NCI-H345 treated with DMSO at 0.1 percent for 48 hours (cell line): ENCODE results near the gene TNFSF8.

ENCODE experiments used
- DNase-seq: peaks from one replicate; lab custom pipeline; 2025; ENCODE audit not compliant: unreplicated experiment; lab: John Stamatoyannopoulos, UW

The TNFSF8 gene

GRCh38 chr9:114878879-114879564 lies 51.4 kb downstream of the TNFSF8 start:
- DNase-seq: no peak

- no peak for DNase-seq
These were observed 60.5 kb downstream of the TNFSF8 start for GRCh38 chr9:114869845-114870244.

- DNase-seq: no peak
These were observed 61.0 kb downstream of the TNFSF8 start for GRCh38 chr9:114869378-114869777.

GRCh38 chr9:114867327-114867726 lies 63.1 kb downstream of the TNFSF8 start:
- no peak for DNase-seq

GRCh38 chr9:114864471-114864870 lies 65.9 kb downstream of the TNFSF8 start:
- DNase-seq: no peak

GRCh38 chr9:114861922-114862605 lies 68.3 kb downstream of the TNFSF8 start:
- no peak for DNase-seq

- DNase-seq: no peak
These were observed 69.1 kb downstream of the TNFSF8 start for GRCh38 chr9:114861273-114861672.

GRCh38 chr9:114860187-114860586 lies 70.2 kb downstream of the TNFSF8 start:
- DNase-seq: no peak

GRCh38 chr9:114856942-114857315 lies 73.5 kb downstream of the TNFSF8 start:
- no peak for DNase-seq

GRCh38 chr9:114856215-114856941 lies 74.0 kb downstream of the TNFSF8 start:
- no peak for DNase-seq

GRCh38 chr9:114855488-114855887 lies 74.9 kb downstream of the TNFSF8 start:
- DNase-seq: no peak

- DNase-seq: no peak
These were observed 75.5 kb downstream of the TNFSF8 start for GRCh38 chr9:114854736-114855355.

- no peak for DNase-seq
These were observed 77.1 kb downstream of the TNFSF8 start for GRCh38 chr9:114853071-114853855.

GRCh38 chr9:114852050-114852594 lies 78.3 kb downstream of the TNFSF8 start:
- no peak for DNase-seq

- no peak for DNase-seq
These were observed 79.1 kb downstream of the TNFSF8 start for GRCh38 chr9:114851306-114851705.
